Measurements from ENCODE around the gene GINS2. TPM values are rescaled to one million over a fixed set of nuclear protein-coding genes. Genes with fewer than 3 reads are reported as not detected.

Gene GINS2
- total RNA-seq (ENCODE audit: low replicate concordance), result 13.7 and 39.9 TPM in 2 replicates
- long read RNA-seq, transcript GINS2-201 (5 exons, 2,673 nt), result major isoform, 67 of 71 reads
- long read RNA-seq, partial matches to known transcripts, result 0 of 71 reads
- long read RNA-seq, other reads (novel, unspliced or antisense), result 4 of 71 reads

- no peak within 1 kb of the TSS for H3K27ac Mint-ChIP-seq
- TF ChIP-seq CTCF (conservative IDR thresholded peaks at IDR 0.05), result no peak
- peak within 1 kb of the TSS; percentile 85 for H3K4me3 Mint-ChIP-seq
- H3K36me3 Mint-ChIP-seq, result peaks cover 7% of the 10 kb centered on the region
- DNase-seq (ENCODE audit: extremely low spot score, unreplicated experiment), result peak; percentile 94
- peaks cover 20% of the 10 kb centered on the region for H3K4me1 Mint-ChIP-seq (ENCODE audit: unreplicated experiment)
- peaks cover 4% of the 10 kb centered on the region for H3K27me3 Mint-ChIP-seq
- H3K9me3 Mint-ChIP-seq, result no peaks in the 10 kb centered on the region
Observed at GRCh38 chr16:85688586-85689284, at the start of gene GINS2. Gene GINS2 (minus strand): TSS chr16:85688954. CDS start chr16:85688898, 56 bp downstream.

- no peak overlapping the region for H3K27ac Mint-ChIP-seq
- H3K9me3 Mint-ChIP-seq, result no peaks in the 10 kb centered on the region
- no peak overlapping the region for H3K4me3 Mint-ChIP-seq
Observed at GRCh38 chr16:85736921-85737320, 48.2 kb upstream of the GINS2 start.

GRCh38 chr16:85735946-85736345 lies 47.2 kb upstream of the GINS2 start:
- no peak overlapping the region for H3K27ac Mint-ChIP-seq
- H3K36me3 Mint-ChIP-seq, result no peaks in the 10 kb centered on the region

More at GRCh38 chr16:85736921-85737320, 48.2 kb upstream of the GINS2 start:
- Mint-ChIP-seq H3K27me3 (peaks cover 3% of the 10 kb centered on the region), H3K36me3 (no peaks in the 10 kb centered on the region), H3K4me1 (ENCODE audit: unreplicated experiment) (peaks cover 4% of the 10 kb centered on the region)
- TF ChIP-seq CTCF (conservative IDR thresholded peaks at IDR 0.05), result no peak
- no peak for DNase-seq (ENCODE audit: extremely low spot score, unreplicated experiment)

GRCh38 chr16:85735225-85735635 lies 46.5 kb upstream of the GINS2 start:
- Mint-ChIP-seq H3K4me3 (no peak overlapping the region), H3K27ac (no peak overlapping the region), H3K27me3 (no peaks in the 10 kb centered on the region), H3K36me3 (no peaks in the 10 kb centered on the region), H3K9me3 (no peaks in the 10 kb centered on the region), H3K4me1 (ENCODE audit: unreplicated experiment) (peaks cover 8% of the 10 kb centered on the region)
- TF ChIP-seq CTCF (conservative IDR thresholded peaks at IDR 0.05), result no peak
- DNase-seq (ENCODE audit: extremely low spot score, unreplicated experiment), result no peak

More at GRCh38 chr16:85735946-85736345, 47.2 kb upstream of the GINS2 start:
- H3K27me3 Mint-ChIP-seq, result peaks cover 1% of the 10 kb centered on the region
- no peak for DNase-seq (ENCODE audit: extremely low spot score, unreplicated experiment)
- no peaks in the 10 kb centered on the region for H3K9me3 Mint-ChIP-seq
- no peak overlapping the region for H3K4me3 Mint-ChIP-seq
- no peak for TF ChIP-seq CTCF (conservative IDR thresholded peaks at IDR 0.05)
- H3K4me1 Mint-ChIP-seq (ENCODE audit: unreplicated experiment), result peaks cover 6% of the 10 kb centered on the region

- DNase-seq (ENCODE audit: extremely low spot score, unreplicated experiment), result peak; percentile 66
- H3K27me3 Mint-ChIP-seq, result no peaks in the 10 kb centered on the region
- H3K4me3 Mint-ChIP-seq, result no peak overlapping the region
- H3K36me3 Mint-ChIP-seq, result no peaks in the 10 kb centered on the region
- H3K9me3 Mint-ChIP-seq, result no peaks in the 10 kb centered on the region
- peaks cover 11% of the 10 kb centered on the region for H3K4me1 Mint-ChIP-seq (ENCODE audit: unreplicated experiment)
- TF ChIP-seq CTCF (conservative IDR thresholded peaks at IDR 0.05), result no peak
- H3K27ac Mint-ChIP-seq, result no peak overlapping the region
Observed at GRCh38 chr16:85734311-85735017, 45.7 kb upstream of the GINS2 start.
